HG03280 (cell line): ENCODE data around the gene MICAL2.

ENCODE experiments used
- ATAC-seq: cut with Tn5 transposase; IDR thresholded peaks from one replicate; pipeline ENCODE4 v1.9.1; 2021; ENCODE audit warnings: mild to moderate bottlenecking, moderate library complexity; ENCODE audit not compliant: unreplicated experiment

Gene MICAL2

GRCh38 chr11:12152321-12152720, 41.9 kb downstream of the MICAL2 start:
- no peak for ATAC-seq

GRCh38 chr11:12154871-12155668, 44.7 kb downstream of the MICAL2 start:
- no peak for ATAC-seq

- ATAC-seq, result no peak
Measured at GRCh38 chr11:12155696-12156095, 45.3 kb downstream of the MICAL2 start.

DNA sequence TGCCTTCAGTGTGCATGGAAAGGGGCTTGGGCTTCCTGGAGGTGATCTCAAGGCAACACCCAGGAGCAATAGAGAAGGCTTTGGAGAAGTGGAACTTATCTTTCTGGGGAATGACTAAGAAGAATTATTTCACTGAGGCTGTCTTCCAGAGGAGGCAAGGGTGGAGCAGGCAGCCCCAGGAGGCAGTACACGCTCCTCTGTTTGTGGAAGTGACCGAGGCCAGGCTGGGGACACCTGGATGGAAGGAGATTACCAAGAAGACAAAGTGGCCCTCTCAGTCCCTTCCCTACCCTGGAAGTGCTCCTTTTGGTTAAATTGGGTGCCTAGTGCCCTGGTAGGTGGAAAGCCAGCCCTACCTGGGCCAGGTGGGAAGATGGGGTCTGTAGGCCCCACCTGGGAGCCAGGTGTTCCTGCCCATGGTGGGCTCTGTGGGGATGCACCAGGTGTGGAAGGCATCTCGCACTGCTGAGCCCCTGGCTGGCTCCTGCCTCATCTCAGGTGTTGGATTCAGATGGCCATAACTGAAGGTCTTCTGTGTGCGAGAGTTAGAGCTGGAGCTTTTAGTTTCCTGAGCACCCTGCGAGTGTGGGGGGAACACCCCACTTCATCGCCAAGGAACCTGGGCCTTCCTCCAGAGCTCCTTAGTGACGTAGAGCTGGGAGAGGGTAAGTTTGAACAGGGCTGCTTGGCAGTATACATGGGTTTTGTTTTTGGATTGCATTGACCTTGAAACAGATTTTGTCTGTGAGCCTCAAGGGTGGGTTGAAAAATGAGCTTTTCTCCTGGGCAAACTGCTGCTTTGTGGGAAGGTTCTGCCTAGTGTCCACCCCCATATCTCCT, 46.1 kb downstream of the MICAL2 start:
- ATAC-seq, result no peak

GRCh38 chr11:12157241-12157661, 46.9 kb downstream of the MICAL2 start:
- no peak for ATAC-seq

- no peak for ATAC-seq
Measured at GRCh38 chr11:12158909-12159308, 48.5 kb downstream of the MICAL2 start.

DNA sequence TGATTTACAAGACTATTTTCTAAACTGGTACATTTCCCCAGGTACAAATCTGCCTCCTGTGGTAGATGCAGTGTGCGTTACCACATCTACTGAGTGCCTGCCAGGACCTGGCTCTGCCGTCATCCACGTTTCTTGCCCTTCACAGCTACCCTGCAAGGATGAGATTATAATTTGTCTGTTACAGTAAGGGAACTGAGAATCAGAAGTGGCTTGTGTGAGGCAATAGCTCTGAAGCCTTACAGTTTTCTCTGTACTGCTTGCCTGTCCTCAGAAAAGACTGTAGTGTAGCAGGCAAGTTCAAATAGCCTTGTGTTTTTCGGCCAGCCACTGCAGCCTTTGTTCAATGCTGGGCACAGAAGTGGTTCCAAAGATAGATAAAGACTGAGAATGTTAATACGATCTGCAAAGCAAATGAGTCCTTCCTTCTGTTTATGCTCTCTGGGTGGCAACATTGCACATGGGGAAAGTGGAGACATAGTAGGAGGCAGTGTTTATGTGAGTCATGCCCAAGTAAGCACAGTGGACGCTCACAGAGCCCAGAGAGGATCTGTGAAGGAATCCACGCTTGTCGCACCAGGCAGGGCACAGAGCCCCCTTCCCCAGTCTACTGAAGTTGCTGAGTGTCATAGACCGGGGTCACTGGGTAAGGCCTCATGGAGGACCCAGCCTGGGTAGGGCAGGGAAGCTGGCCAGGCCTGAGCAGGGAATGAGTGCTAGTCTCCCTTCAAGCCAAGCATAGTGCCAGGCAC, 49.1 kb downstream of the MICAL2 start:
- no peak for ATAC-seq

DNA sequence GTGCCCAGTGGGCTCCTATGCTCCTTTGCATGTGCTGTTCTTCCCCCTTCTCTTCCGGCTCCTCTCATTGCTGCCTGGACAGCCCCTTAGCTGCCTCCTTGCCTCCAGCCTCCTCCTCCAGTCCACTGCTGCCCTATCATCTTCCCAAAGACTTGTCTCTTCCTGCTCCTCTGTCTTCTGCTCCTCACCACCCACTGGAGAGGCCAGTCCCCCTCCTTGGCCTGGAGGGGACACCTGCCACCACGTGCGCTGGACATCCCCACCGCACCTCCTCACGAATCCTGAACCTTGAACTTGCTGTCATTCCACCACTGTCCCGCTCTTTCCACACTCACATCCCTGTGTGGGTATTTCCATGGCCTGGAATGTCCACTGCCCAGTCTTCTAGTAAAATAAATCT, 49.8 kb downstream of the MICAL2 start:
- ATAC-seq, result no peak

DNA sequence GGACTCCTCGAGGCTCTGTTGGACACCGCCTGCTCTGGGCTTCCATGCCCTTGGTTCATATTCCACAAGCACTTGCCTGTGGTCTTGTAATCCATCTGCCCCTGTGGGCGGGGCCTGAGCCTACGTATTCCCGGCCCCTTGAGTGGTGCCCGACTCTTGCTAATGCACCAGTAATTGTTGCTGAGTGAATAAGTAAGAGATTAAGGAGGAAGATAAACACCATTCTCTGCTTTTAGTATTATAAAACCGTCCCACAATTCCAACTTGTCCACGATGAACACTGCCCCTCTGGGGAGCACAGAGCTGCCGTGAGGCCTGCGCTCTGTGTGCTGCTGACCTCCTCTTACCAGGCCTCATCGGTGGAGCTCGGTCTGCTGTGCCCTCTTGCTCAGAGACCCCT, 50.3 kb downstream of the MICAL2 start:
- no peak for ATAC-seq

DNA sequence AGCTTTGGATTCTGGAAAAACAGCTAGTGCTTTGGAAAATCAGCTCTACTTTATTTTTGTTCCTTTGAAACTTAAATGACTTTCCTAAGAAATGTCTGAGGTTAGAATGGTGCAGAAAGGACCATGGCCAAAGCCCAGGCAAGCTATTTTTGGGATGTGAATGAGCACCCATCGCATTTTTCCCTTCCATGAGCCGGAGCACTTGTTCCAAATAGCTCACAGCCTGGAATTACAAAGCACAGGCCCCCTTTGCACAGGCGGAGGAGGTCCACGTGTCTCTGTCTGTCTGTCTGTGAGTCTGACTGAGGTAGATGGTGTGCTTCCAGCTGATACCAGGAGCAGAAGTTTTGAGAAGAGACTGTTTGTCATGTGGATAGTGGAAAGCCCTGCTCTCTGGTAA, 50.7 kb downstream of the MICAL2 start:
- no peak for ATAC-seq

GRCh38 chr11:12161603-12162350, 51.4 kb downstream of the MICAL2 start:
- no peak for ATAC-seq

DNA sequence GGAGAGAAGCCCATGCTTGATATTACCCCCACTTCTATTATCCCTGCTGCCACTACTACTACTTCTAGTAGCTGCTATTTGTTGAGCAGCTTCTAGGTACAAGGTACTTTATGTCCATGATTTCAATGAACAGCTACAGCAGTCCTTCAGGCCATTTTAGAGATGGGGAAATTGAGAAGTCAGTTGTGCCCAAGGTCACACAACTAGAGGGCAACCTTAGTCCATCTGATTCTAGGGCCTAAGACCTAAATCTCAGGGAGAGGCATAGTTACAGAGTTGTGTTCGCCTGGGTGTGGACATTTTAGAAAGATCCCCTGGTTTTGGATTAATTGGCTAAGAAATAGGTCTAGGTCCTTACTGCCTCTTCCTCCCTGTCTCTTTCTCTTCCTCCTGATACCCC, 52.3 kb downstream of the MICAL2 start:
- ATAC-seq, result no peak

- no peak for ATAC-seq
Measured at GRCh38 chr11:12163181-12163941, 53.0 kb downstream of the MICAL2 start.

DNA sequence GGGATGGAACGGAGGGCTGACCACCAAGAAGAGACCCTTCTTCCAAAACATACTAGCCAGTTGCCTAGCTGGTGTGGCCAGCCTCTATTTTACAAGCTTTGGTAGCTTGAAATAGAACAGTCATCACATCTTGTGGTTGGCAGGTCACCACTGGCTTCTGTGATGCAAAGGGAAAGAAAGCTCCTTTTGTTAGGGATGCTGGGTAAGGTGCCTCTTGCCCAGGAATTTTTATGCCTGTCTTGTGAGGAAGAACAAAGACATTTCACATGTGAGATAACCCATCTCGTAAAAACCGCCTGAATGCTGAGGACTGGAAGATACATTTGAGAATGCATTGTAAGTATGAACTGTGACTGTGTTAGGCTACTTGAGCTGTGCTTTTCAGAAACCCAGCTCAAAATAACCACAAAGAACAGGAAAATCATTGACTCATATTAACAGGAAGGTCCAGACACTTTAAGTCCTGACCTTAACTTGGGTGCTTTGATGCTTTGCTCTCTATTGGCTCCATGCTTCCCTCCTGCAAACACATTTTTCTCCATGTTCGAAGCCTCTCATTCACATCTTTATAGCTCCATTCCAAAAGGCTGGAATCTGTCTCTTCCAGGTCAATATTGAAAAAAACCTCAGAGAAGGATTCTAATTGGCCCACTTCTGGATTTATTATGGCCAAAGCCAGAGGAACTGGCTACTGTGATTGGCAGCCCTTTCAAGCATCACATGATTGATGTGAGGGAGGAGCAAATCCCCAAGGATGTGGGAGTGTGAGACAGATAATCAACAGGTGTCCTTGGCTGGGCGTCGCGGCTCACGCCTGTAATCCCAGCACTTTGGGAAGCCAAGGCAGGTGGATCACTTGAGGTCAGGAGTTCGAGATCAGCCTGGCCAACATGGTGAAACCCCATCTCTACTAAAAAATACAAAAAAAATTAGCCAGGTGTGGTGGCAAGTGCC, 53.9 kb downstream of the MICAL2 start:
- no peak for ATAC-seq

DNA sequence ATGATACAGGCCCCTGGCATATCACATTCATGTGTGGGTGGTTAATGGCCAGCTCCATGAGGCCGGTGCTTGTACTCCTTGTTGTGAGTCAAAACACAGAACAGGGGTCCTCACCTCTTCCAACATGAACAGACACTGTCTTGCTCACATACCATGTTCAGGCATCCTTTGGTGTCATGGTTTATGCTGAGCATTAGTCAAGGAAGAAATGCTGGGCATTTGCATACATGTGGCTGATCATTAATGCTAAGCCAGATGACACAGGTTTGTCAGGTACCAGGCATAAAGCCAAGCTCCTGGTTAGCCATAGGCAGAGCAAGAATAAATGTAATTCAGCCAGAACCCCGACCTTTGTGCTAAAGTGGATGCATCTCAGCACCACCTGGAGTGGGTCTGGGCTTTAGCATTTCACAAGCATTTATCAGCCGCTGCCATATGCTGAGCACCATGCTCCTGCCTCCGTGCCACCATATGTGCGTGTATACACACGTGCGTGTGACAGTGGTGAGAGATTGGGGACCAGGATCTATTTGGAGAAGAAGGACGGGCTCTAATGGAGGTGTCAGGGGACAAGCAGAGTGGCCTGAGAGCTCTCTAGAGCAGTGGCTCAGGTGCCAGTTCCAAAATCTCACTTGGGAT, 55.0 kb downstream of the MICAL2 start:
- no peak for ATAC-seq

DNA sequence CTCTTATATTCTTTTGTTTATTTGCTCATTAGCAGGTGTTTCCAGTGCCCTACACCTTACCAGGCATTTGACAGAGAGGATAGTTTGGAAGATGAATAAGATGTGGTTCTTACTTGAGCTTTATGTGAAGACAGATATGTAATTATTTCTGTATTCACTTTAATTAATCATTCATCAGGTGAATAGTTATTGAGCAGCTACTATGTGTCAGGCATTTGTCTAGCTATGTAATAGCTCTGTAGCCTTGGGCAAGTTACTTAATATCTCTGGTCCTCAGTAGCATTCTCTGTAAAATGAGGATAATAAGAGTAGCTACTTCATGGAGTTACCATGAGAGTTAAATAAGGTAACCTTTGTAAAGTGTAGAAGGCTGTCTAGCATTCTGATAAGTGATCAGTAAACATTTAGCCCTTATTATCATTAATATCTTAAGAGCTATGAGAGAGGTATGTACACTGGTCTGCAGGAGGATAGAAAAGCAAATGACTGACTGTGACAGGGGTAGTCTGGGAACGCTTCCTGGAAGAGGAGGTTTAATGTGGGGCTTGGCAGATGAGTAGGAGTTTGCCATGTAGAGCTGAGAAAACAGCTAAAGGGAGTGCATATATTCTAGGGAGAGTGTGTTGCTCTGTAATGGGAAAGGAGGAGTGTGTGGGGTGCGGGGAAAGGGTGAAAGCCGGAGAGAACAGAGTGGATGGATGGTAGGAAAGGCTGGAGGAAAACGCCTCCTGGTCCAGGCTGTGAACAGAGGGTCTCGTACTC, 56.1 kb downstream of the MICAL2 start:
- no peak for ATAC-seq
